HepG2 (cell line): ENCODE results near the gene ANKRD55. TPM values are rescaled to one million over a fixed set of nuclear protein-coding genes. Genes with fewer than 3 reads are reported as not detected.

ENCODE experiments used
- ATAC-seq: fragments of 200-7000 bp; cut with Tn5 transposase; 3 replicates; pipeline ENCODE4 v1.9.1; 2020; ENCODE audit warnings: mild to moderate bottlenecking, moderate library complexity
- BruUV-seq: library from RNA; stranded (reverse); fragments of 400-500 nt; replicated peaks from 2 replicates; lab custom pipeline; 2021; lab: Mats Ljungman, UMichigan
- CTCF ChIA-PET: fragments of 300-600 bp; formaldehyde crosslinking; extraction: SDS; loops from one replicate; lab custom pipeline; 2021; ENCODE audit warnings: low total read pairs, inconsistent platforms, low intra/inter-chr PET ratio; lab: Yijun Ruan, JAX
- POLR2A ChIA-PET: fragments of 350-600 bp; sonication (Branson Sonifier 250); formaldehyde crosslinking; loops from one replicate; lab custom pipeline; 2020; ENCODE audit warnings: antibody characterized with exemption, inconsistent platforms; lab: Yijun Ruan, JAX
- DNase-seq: peaks from one replicate; pipeline ENCODE4 v3.0.0-alpha.2; 2015; ENCODE audit warnings: low spot score
- FAIRE-seq: peaks from 3 replicates; lab custom pipeline; 2011; peaks lifted over from hg19 to GRCh38; lab: Jason Lieb, UNC
- H2AFZ ChIP-seq: one replicate; pipeline ENCODE4 v1.6.1; 2011; ENCODE audit warnings: low read length, inconsistent platforms
- H3K27ac ChIP-seq: fragments of 300-600 bp; 3 replicates; pipeline ENCODE4 v1.8.0; 2011; ENCODE audit warnings: mixed run types, mild to moderate bottlenecking, mixed read lengths, low read length, inconsistent platforms; ENCODE audit not compliant: insufficient read depth; ENCODE audit errors: extremely low read length
- H3K27me3 ChIP-seq, 2 experiments: fragments of 200-600 bp in 1 of 2; 2 replicates in 1 of 2; 3 replicates in 1 of 2; pipeline versions ENCODE4 v1.6.0 to v1.8.0; 2011; ENCODE audit warnings: low read length in 2 of 2, mild to moderate bottlenecking in 2 of 2, moderate library complexity in 2 of 2, inconsistent platforms in 1 of 2; ENCODE audit not compliant: insufficient read depth in 2 of 2, control insufficient read depth in 1 of 2
- H3K36me3 ChIP-seq, 2 experiments: fragments of 200-600 bp in 1 of 2; replicated peaks in 1 of 2; 2 replicates in 1 of 2; 3 replicates in 1 of 2; pipeline versions ENCODE4 v1.5.1 to v1.8.0; 2011; ENCODE audit warnings: low read length in 2 of 2, inconsistent platforms in 1 of 2; ENCODE audit not compliant: insufficient read depth in 2 of 2, control insufficient read depth in 1 of 2
- H3K4me1 ChIP-seq: 2 replicates; pipeline ENCODE4 v1.5.1; 2012; ENCODE audit warnings: low read length, inconsistent platforms; ENCODE audit not compliant: insufficient read depth
- H3K4me2 ChIP-seq: 2 replicates; pipeline ENCODE4 v1.6.0; 2011; ENCODE audit warnings: low read depth, low read length, inconsistent platforms
- H3K4me3 ChIP-seq, 3 experiments: fragments of 200-600 bp in 1 of 3; sonication (generic), shearing (Covaris generic) in 1 of 3; replicated peaks in 1 of 3; 2 replicates each; pipeline ENCODE4 v1.5.1; 2011 to 2016; ENCODE audit warnings: low read length in 3 of 3, inconsistent platforms in 2 of 3, low read depth in 2 of 3, mild to moderate bottlenecking in 2 of 3, control low read depth in 1 of 3, mixed read lengths in 1 of 3; ENCODE audit not compliant: insufficient read depth in 1 of 3
- H3K79me2 ChIP-seq: one replicate; pipeline ENCODE4 v1.6.1; 2011; ENCODE audit warnings: low read length, inconsistent platforms; ENCODE audit not compliant: insufficient read depth
- H3K9ac ChIP-seq: 2 replicates; pipeline ENCODE4 v1.6.0; 2011; ENCODE audit warnings: mild to moderate bottlenecking, low read depth, low read length, inconsistent platforms; ENCODE audit not compliant: insufficient read depth
- H3K9me3 ChIP-seq: 2 replicates; pipeline ENCODE4 v1.5.1; 2012; ENCODE audit warnings: mild to moderate bottlenecking, low read length
- H4K20me1 ChIP-seq: 2 replicates; pipeline ENCODE4 v1.6.0; 2011; ENCODE audit warnings: inconsistent platforms, mild to moderate bottlenecking, low read length, moderate library complexity; ENCODE audit not compliant: insufficient read depth
- RELA ChIP-seq: sonication (generic); formaldehyde crosslinking; IDR thresholded peaks from 2 replicates; pipeline ENCODE4 v1.4.0; 2020; ENCODE audit warnings: missing genetic modification reagents
- SMAD1 ChIP-seq: sonication (generic); formaldehyde crosslinking; IDR thresholded peaks from 2 replicates; pipeline ENCODE4 v1.4.0; 2020; ENCODE audit warnings: missing genetic modification reagents, low read depth, mild to moderate bottlenecking, borderline replicate concordance
- WGBS: methylation state at CpG from one replicate; pipeline ENCODE4 v1.1.6; 2017; ENCODE audit warnings: low lambda C conversion rate; 5-methylcytosine and 5-hydroxymethylcytosine counted together
- in situ Hi-C: cut with HindIII; loops from 2 replicates; pipeline ENCODE4 v1.10.0; 2017; ENCODE audit warnings: low pct_unique_long_range_greater_than_20kb; ENCODE audit not compliant: extremely low pct_ligation_motif_present
- intact Hi-C: fragments of 100-400 bp; cut with micrococcal nuclease; formaldehyde crosslinking; loops from one replicate; pipeline ENCODE4 v1.10.0; 2022; ENCODE audit not compliant: unreplicated experiment
- polyA plus RNA-seq, 8 experiments: library from polyadenylated mRNA; depleted of rRNA in 3 of 8; stranded (reverse) in 7 of 8; unstranded in 1 of 8; fragments of >200 nt; fragmentation: Illumina TruSeq in 4 of 8; extraction: Trizol in 4 of 8; gene quantifications; 2 replicates each; pipeline versions ENCODE4 v1.2.1 to v1.2.3, GENCODE V29; 2011 to 2016; ENCODE audit warnings: low read depth in 4 of 8, missing spikeins in 1 of 8, mixed read lengths in 1 of 8; ENCODE audit not compliant: insufficient read depth in 1 of 8
- total RNA-seq, 5 experiments: library from RNA; depleted of rRNA; stranded (reverse); fragments of >200 nt; fragmentation: Illumina TruSeq; extraction: Trizol; gene quantifications; 2 replicates each; pipeline ENCODE4 v1.2.3, GENCODE V29; 2016; ENCODE audit warnings: low read depth in 1 of 5
- TF ChIP-seq, protein P1 (sequence below): sonication (generic); formaldehyde crosslinking; IDR thresholded peaks from 2 replicates; pipeline ENCODE4 v1.4.0; 2020; ENCODE audit warnings: missing genetic modification reagents
- TF ChIP-seq, protein P2 (sequence below): sonication (generic); formaldehyde crosslinking; IDR thresholded peaks from 2 replicates; pipeline ENCODE4 v1.8.0; 2022; ENCODE audit warnings: mild to moderate bottlenecking, missing genetic modification reagents, borderline replicate concordance
- TF ChIP-seq, protein P3 (sequence below): IDR thresholded peaks from 2 replicates; pipeline ENCODE4 v1.6.1; 2018; ENCODE audit warnings: missing genetic modification reagents, mild to moderate bottlenecking, missing compliant biosample characterization
- TF ChIP-seq, protein P4 (sequence below): sonication (generic); formaldehyde crosslinking; IDR thresholded peaks from 2 replicates; pipeline ENCODE4 v1.4.0; 2020; ENCODE audit warnings: missing genetic modification reagents, borderline replicate concordance

Gene ANKRD55
- total and polyA plus RNA-seq, 2 of the 13 experiments (the other 11 are each of a cell fraction or from before 2014, with no cell fraction given), result 0.11 to 0.28 TPM

GRCh38 chr5:56176155-56176798, 56.9 kb downstream of the ANKRD55 start:
- Histone ChIP-seq H2AFZ (no peak overlapping the region), H3K79me2 (no peaks in the 10 kb centered on the region), H3K27me3 (no peaks in the 10 kb centered on the region), H4K20me1 (no peaks in the 10 kb centered on the region), H3K36me3 (no peaks in the 10 kb centered on the region), H3K4me1 (no peaks in the 10 kb centered on the region), H3K4me2 (no peak overlapping the region), H3K9ac (no peak overlapping the region), H3K4me3 (no peak overlapping the region), H3K9me3 (no peaks in the 10 kb centered on the region), H3K27ac (no peak overlapping the region)
- ChIA-PET CTCF (no interaction called here), POLR2A (interaction anchor here (0.5 kb wide), 1 partner anchor 188 kb away, joined by 3 read pairs; no protein-coding TSS in a partner anchor)
- DNase-seq (no peak), FAIRE-seq (no peak), ATAC-seq (no peak)
- intact Hi-C loops, result no loop called here
- in situ Hi-C loops, result no loop called here
- WGBS, result 100% methylated on average over 6 of the region's 6 CpGs
- TF ChIP-seq, protein P1, sequence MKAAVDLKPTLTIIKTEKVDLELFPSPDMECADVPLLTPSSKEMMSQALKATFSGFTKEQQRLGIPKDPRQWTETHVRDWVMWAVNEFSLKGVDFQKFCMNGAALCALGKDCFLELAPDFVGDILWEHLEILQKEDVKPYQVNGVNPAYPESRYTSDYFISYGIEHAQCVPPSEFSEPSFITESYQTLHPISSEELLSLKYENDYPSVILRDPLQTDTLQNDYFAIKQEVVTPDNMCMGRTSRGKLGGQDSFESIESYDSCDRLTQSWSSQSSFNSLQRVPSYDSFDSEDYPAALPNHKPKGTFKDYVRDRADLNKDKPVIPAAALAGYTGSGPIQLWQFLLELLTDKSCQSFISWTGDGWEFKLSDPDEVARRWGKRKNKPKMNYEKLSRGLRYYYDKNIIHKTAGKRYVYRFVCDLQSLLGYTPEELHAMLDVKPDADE (CRISPR knock-in tag), result no peak
- TF ChIP-seq RELA (CRISPR knock-in tag) (no peak), SMAD1 (CRISPR knock-in tag) (no peak)
- TF ChIP-seq, protein P2, sequence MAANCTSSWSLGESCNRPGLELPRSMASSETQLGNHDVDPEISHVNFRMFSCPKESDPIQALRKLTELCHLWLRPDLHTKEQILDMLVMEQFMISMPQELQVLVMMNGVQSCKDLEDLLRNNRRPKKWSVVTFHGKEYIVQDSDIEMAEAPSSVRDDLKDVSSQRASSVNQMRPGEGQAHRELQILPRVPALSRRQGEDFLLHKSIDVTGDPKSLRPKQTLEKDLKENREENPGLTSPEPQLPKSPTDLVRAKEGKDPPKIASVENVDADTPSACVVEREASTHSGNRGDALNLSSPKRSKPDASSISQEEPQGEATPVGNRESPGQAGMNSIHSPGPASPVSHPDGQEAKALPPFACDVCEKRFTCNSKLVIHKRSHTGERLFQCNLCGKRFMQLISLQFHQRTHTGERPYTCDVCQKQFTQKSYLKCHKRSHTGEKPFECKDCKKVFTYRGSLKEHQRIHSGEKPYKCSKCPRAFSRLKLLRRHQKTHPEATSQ (CRISPR knock-in tag), result no peak
- TF ChIP-seq, protein P3, sequence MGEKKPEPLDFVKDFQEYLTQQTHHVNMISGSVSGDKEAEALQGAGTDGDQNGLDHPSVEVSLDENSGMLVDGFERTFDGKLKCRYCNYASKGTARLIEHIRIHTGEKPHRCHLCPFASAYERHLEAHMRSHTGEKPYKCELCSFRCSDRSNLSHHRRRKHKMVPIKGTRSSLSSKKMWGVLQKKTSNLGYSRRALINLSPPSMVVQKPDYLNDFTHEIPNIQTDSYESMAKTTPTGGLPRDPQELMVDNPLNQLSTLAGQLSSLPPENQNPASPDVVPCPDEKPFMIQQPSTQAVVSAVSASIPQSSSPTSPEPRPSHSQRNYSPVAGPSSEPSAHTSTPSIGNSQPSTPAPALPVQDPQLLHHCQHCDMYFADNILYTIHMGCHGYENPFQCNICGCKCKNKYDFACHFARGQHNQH, result no peak
- TF ChIP-seq, protein P4, sequence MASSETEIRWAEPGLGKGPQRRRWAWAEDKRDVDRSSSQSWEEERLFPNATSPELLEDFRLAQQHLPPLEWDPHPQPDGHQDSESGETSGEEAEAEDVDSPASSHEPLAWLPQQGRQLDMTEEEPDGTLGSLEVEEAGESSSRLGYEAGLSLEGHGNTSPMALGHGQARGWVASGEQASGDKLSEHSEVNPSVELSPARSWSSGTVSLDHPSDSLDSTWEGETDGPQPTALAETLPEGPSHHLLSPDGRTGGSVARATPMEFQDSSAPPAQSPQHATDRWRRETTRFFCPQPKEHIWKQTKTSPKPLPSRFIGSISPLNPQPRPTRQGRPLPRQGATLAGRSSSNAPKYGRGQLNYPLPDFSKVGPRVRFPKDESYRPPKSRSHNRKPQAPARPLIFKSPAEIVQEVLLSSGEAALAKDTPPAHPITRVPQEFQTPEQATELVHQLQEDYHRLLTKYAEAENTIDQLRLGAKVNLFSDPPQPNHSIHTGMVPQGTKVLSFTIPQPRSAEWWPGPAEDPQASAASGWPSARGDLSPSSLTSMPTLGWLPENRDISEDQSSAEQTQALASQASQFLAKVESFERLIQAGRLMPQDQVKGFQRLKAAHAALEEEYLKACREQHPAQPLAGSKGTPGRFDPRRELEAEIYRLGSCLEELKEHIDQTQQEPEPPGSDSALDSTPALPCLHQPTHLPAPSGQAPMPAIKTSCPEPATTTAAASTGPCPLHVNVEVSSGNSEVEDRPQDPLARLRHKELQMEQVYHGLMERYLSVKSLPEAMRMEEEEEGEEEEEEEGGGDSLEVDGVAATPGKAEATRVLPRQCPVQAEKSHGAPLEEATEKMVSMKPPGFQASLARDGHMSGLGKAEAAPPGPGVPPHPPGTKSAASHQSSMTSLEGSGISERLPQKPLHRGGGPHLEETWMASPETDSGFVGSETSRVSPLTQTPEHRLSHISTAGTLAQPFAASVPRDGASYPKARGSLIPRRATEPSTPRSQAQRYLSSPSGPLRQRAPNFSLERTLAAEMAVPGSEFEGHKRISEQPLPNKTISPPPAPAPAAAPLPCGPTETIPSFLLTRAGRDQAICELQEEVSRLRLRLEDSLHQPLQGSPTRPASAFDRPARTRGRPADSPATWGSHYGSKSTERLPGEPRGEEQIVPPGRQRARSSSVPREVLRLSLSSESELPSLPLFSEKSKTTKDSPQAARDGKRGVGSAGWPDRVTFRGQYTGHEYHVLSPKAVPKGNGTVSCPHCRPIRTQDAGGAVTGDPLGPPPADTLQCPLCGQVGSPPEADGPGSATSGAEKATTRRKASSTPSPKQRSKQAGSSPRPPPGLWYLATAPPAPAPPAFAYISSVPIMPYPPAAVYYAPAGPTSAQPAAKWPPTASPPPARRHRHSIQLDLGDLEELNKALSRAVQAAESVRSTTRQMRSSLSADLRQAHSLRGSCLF, result no peak
- BruUV-seq, result no TSS peak
